C1 segment of cervical spinal cord (tissue), 14 donors: ENCODE results near the gene IMMP2L.

Experiments
- DNase-seq, 14 donors: peaks; one replicate each; lab custom pipeline; 2025; lab: John Stamatoyannopoulos, UW

Gene IMMP2L

DNA sequence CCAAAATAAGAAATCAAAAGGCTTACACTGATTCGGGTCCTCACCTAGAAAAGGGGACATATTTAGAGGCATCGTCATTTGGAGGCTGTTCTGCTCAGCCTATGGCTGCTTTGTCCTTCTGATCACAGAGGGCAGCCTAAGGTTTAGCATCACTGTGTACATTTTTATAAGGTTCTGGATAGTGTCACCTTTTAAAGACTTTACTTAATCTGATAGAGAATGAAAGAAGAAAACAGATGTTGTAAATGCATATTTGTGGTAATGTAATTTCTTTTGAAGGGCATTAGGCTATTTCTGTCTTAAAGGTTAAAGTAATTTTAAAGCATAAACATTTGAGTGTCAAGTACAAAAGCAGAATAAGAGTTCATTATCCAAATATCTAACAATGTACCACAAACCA is 916.7 kb downstream of the IMMP2L start:
- no peak for DNase-seq

DNA sequence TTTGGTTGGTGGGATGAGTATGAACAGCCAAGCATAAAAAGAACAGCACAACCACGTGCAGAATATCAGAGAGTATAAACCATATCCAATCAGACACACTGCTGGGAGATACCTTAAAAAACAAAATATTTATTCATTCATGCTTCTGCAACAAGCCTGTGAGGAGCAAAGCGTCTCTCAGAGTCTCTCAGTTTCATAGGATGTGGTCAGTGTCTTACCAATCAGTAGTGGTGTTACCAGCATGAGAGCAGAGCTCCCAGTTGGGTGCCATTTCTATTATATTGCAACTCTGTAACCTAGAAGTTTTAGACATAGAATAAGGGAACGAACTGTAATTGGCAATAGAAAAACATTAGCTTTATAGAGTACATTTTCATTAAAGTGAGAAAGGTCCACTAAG is 917.2 kb downstream of the IMMP2L start:
- no peak for DNase-seq

DNA sequence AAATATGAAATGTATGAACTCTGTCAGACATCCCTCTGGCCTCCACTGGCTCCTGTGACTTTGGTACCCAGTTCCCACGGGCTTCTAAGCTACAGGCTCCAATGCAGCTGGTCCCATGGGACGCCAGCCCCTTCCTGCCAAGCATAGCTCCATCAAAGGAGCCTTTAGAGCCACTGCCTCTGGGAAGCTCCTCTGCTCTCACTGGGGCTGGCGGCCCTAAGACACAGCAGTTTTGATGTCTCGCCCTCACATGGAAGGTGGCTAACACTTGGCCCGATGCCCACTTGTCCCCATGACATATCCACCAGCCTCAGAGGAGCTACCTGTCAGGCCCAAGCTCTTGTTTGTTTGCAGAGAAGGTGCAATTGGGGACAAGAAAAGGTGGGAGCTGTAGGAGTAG is 925.0 kb downstream of the IMMP2L start:
- DNase-seq: no peak

DNA sequence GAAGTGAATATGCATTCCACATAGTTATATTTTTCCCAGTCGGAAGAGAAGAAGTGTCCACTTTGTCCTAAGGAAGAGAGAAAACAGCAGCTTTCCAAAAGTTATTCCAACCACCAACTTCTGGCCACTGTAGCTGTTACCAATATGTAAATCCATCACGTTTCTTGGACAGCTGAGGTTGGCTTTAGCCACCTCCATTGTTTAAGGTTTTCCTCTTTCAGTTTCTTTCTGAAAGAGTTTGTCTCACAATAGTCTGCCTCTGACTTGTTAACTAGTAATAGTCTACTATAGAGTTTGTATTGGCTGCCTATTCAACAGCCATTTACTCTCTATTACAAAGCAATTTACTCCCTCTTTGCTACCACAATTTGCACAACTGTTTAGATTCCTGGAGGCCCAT is 929.0 kb downstream of the IMMP2L start:
- DNase-seq: no peak

DNA sequence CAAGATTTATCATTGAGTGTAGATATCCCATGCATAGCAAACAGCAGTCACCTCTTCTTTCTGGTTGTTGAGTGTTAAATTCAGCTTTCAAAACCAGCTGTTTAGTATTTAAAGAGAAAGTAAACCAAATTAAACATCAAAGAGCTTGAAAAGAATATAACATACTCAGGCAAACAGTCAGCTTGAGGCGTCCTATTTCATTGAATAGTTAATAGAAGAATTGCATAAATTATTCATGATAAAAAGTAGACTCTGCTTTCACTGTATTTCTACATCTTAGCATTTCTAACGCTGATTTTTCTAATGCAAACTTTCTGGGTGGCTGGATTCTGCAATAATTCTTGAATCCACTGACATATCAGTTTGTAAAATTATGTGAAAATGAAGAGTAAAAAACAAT is 935.9 kb downstream of the IMMP2L start:
- DNase-seq: no peak

DNA sequence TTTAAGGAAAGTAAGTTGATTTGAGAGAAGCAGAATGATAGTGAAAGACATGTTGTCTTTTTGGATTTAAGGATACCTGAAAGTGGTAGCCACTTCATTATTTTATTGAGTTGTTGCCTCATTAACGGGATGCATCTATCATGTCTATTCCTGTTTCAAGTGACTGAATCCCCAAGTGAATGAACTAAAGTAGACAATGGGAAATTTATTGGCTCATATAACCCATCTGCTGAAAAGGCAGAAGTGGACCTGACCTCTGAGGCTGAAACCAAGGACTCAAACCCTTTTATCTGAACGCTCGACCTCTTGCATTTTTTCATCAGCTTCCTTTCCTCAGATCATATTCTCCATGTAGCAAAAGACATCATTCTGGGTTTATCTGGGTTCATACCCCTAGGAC is 937.0 kb downstream of the IMMP2L start:
- DNase-seq: no peak

DNA sequence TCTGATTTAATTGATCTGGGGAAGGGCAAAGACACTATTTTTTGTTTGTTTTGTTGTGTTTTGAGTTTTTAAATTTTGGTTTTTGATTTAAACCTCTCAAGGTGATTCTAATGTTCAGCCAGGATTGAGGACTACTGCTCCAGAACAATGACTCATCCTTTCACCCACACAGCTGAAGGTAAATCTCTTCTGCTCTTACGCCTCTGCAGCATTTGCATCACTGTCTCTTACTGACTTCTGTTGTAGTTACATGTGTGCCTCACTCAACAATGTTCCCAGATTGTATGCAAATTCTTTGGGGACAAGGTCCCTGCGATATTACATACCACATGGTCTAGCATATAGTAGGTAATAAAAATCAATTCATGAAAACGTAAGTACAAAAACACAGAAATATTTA is 938.9 kb downstream of the IMMP2L start:
- DNase-seq: no peak

DNA sequence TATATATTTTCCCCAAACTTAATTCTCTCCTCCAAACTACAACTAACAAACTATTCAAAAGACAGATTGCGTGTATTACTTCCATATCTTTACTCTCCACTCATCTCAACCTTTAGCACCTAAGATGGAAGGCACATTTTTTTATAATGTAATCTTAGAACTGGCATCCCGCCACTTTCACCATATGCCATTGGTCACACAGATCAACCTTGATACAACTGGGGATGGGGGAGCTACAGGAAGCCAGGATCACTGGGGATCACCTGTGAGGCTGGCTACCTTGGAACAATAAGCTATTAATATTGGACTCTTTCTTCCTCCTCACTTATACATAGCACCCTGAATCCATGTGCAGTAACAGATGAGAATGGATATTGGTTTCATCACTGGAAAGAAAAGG is 941.0 kb downstream of the IMMP2L start:
- DNase-seq: no peak

DNA sequence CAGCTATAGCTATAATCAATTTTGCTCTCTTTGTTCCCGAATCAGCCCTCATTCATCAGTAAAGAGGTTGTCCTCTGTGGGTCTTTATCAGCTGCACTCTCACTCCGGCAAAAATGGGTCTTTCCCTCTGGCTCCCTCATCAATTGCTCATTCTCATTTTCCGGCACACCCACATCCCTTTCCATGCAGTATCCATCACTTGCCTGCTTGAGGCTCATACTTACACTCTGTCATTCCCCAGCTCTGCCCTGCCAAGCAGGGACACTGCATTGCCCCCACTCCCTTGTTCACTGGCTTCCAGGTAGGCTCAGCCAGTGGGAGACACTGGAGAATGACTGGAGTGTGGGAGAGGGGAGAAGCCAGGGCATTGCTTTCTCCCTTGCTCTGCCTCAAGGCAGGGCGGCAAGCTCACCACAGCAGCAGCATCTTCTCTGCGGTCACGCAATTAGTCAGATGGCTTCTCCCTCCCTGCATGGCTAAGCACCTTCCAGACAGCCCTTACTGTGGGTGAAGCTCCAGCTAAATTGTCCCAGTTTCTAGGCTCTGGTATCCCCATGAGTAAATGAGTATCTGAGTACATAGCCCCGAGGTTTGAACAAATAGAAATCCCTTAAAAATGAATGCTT is 942.1 kb downstream of the IMMP2L start:
- DNase-seq: no peak
